HG03520 (cell line): Measurements from ENCODE around the gene QPRT.
"Not testable (repeated sequence)": the region's sequence is repeated elsewhere in the genome, so short reads cannot be mapped to it uniquely, and the experiment has no call there.

ENCODE experiments used
- ATAC-seq: cut with Tn5 transposase; IDR thresholded peaks from one replicate; pipeline ENCODE4 v1.9.1; 2021; ENCODE audit warnings: mild to moderate bottlenecking, moderate library complexity; ENCODE audit not compliant: unreplicated experiment

Gene QPRT

GRCh38 chr16:29662000-29662728 is 16.8 kb upstream of the QPRT start:
- ATAC-seq = no peak

- no peak for ATAC-seq
Observed at GRCh38 chr16:29662729-29663015, 16.3 kb upstream of the QPRT start.

DNA sequence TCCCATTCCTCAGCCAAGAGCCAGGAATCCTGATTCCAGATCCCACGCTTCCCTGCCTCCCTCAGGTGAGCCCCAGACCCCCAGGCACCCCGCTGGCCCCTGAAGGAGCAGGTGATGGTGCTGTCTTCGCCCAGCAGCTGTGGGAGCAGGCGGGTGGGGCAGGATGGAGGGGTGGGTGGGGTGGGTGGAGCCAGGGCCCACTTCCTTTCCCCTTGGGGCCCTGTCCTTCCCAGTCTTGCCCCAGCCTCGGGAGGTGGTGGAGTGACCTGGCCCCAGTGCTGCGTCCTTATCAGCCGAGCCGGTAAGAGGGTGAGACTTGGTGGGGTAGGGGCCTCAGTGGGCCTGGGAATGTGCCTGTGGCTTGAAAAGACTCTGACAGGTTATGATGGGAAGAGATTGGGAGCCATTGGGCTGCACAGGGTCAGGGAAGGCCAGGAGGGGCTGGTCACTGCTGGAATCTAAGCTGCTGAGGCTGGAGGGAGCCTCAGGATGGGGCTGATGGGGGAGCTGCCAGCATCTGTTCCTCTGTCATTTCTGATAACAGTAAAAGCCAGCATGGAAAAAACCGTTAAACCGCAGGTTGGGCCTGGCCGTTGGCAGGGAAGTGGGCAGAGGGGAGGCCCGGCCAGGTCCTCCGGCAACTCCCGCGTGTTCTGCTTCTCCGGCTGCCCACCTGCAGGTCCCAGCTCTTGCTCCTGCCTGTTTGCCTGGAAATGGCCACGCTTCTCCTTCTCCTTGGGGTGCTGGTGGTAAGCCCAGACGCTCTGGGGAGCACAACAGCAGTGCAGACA is 15.8 kb upstream of the QPRT start, which contains the start of gene SPN:
Gene SPN (plus strand): TSS at position 232 of the 791 bp plus-strand sequence. CDS start 482 bp downstream, at position 714.
- ATAC-seq = no peak

DNA sequence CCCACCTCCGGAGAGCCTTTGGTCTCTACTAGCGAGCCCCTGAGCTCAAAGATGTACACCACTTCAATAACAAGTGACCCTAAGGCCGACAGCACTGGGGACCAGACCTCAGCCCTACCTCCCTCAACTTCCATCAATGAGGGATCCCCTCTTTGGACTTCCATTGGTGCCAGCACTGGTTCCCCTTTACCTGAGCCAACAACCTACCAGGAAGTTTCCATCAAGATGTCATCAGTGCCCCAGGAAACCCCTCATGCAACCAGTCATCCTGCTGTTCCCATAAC is 15.2 kb upstream of the QPRT start:
- ATAC-seq = no peak

GRCh38 chr16:29664091-29664921 is 14.7 kb upstream of the QPRT start:
- no peak for ATAC-seq

DNA sequence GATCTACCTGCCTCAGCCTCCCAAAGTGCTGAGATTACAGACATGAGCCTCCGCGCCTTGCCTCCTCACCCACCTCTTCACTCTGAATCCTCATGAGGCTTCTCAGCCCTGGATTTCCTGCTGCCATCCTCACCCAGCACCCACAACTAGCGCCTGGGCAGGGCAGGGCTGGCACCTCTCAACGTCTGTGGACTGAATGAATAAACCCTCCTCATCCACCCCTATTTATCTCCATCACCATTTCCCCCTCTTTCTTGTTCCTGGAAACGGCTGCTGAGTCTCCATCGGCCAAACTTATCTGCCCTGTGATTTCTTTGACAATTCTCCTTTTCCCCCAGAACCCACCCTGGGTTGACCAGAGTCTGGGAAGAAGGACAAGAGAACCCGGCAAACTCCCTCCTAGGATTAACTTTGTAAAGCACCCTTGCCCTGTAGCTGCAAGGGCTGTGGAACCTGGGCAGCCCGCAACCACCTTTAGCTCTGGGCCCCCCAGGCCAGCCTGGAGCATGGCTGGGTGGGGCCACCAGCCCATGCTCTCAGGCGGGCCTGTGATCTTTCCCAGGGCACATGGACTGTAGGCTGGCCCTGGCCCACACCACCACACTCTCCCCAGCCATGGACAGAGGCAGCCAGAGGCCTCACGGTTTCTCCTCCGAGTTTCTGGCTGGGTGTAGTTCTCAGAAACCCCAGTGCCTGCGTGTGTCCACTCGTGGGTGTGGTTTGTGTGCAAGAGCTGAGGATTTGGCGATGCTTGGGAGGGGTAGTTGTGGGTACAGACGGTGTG is 13.5 kb upstream of the QPRT start:
- no peak for ATAC-seq

- ATAC-seq = not testable (repeated sequence)
Observed at GRCh38 chr16:29667322-29667610, 11.7 kb upstream of the QPRT start.

- no peak for ATAC-seq
Observed at GRCh38 chr16:29667755-29668154, 11.2 kb upstream of the QPRT start.

- ATAC-seq = no peak
Observed at GRCh38 chr16:29668267-29668666, 10.7 kb upstream of the QPRT start.

DNA sequence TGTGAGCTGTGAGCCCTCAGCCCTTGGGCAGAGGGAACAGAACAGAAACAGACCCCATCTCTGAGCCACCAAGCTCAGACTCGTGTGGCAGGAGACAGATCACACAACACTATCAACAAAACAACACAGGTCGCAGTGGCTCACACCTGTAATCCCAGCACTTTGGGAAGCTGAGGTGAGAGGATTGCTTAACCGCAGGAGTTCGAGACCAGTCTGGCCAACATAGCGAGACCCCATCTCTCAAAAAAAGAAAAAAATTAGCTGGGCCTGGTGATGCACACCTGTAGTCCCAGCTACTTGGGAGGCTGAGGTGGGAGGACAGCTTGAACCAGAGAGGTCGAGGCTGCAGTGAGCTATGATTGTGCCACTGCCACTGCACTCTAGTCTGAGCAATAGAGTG is 5.5 kb upstream of the QPRT start:
- no peak for ATAC-seq

- ATAC-seq = no peak
Observed at GRCh38 chr16:29674188-29674587, 4.8 kb upstream of the QPRT start.

- no peak for ATAC-seq
Observed at GRCh38 chr16:29675811-29676643, 3.0 kb upstream of the QPRT start.

- ATAC-seq = no peak
Observed at GRCh38 chr16:29676989-29677785, 1.8 kb upstream of the QPRT start.

DNA sequence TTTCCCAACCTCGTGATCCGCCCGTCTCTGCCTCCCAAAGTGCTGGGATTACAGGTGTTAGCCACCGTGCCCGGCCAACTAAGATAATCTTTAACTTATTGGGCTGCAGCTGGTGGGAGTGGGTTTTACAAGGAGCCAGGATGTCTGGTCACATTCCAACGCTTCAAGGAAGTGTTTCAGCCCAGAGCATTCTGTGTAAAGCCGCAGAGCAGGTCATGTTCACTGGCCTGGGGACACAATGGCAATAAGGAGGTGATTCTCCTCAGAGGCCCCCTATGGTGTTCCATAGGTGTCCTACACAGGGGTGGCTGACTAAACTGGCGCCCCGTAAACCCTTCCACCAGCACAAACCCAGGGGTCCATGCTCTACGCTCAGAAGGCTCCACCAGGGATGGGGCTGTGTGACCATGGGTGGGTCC is 1.2 kb downstream of the QPRT start:
- ATAC-seq = no peak

DNA sequence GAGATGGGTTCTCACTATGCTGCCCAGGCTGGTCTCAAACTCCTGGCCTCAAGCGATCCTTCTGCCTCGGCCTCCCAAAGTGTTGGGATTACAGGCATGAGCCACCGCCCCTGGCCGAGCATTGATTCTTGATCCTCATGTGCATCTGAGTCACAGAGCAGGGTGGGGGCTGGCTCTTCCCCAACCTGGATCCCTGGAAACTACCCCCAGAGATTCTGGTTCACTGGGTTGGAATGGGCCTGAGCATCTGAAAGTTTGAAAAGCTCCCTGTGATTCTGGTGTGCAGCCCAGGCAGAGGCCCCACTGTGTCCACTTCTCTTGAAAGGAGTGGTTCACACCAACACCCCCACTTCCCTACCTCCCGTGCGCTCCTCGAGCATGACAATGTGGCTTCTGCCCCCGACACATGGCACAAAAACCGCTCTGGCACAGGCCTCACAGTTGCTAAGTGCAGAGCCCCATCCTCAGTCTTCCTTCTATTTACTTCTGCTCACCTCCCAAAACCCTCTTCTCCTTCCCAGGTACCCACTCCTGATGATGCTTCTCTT is 4.6 kb downstream of the QPRT start:
- ATAC-seq = no peak

DNA sequence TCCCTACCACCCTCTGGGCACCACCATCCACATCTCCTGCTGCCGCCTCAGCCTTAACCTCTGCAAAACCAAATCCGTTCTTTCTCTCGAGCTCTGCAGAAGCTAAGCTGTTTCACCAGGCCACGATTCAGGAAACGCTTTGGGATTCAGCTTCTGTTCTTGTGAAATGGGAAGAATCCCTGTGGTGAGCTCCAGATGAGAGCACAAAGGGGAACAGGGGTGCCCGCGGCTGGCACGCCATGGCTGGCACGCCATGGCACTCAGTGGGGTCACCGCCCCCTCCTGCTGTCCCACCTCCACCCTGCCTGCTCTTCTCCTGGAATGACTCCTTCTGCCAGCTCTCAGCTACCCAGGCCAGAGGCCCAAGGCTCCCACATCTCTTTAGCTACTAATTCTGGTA is 5.7 kb downstream of the QPRT start:
- ATAC-seq = no peak

GRCh38 chr16:29686740-29687332 is 7.9 kb downstream of the QPRT start:
- no peak for ATAC-seq

DNA sequence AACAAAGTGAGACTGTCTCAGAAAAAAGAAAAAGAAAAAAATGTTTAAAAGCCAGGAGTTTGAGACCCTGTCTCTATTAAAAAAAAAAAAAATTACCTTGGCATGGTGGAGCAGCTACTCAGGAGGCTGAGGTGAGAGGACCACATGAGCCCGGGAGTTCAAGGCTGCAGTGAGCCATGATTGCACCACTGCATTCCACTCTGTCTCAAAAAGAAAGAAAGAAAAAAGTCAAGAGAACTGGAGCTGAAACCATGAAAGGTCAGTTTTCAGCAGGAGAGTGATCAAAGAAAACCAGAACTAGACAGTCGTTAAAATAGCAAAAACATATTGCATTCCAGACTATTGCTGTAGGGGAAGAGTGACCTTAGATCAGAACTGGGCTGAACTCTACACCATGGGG is 8.8 kb downstream of the QPRT start:
- no peak for ATAC-seq

- no peak for ATAC-seq
Observed at GRCh38 chr16:29688172-29688571, 9.2 kb downstream of the QPRT start.
